ENCODE data around the gene KCTD1. TPM values are rescaled to one million over a fixed set of nuclear protein-coding genes. Genes with fewer than 3 reads are reported as not detected.
A peak's percentile ranks its signal among the peaks of the same experiment; 100 is the strongest.
"Not testable (repeated sequence)": the region's sequence is repeated elsewhere in the genome, so short reads cannot be mapped to it uniquely, and the experiment has no call there.

The KCTD1 gene
- total RNA-seq, 4 donors from 2014 or later = 33.6 to 42.0 (median 39.4) TPM

DNA sequence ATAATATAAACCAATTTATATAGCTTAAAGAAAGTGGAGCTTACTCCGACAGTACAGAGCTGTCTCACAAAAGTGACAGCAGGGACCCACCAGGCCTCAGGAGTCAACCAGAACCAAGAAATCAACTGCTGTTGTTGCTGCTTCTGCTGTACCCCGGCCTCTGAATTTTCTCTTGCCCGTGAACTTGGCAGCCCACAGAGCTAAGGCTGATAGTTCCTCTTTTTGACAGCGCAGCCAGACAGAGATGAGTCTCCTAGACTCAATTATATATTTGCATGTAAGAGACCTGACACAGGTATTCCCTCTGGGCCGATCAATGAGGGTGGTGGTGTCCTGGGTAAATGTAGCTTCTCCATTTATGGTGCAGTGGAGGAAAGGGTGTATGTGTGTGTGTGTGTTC lies 109.4 kb downstream of the KCTD1 start:
- WGBS, 2 donors = 78 to 99% methylated on average over 5 of the region's 5 CpGs
- no peak overlapping the region for H3K27ac ChIP-seq
- no peak for DNase-seq (ENCODE audit: low spot score in 2 of 2)
- no peaks in the 10 kb centered on the region for H3K9me3 ChIP-seq
- peaks cover 0 to 33% (median 4%) of the 10 kb centered on the region in 4 donors for H3K4me1 ChIP-seq
- TF ChIP-seq POLR2A (IDR thresholded peaks at IDR 0.05) (no peak), EP300 (IDR thresholded peaks at IDR 0.05) (no peak)
- TF ChIP-seq, protein P1, sequence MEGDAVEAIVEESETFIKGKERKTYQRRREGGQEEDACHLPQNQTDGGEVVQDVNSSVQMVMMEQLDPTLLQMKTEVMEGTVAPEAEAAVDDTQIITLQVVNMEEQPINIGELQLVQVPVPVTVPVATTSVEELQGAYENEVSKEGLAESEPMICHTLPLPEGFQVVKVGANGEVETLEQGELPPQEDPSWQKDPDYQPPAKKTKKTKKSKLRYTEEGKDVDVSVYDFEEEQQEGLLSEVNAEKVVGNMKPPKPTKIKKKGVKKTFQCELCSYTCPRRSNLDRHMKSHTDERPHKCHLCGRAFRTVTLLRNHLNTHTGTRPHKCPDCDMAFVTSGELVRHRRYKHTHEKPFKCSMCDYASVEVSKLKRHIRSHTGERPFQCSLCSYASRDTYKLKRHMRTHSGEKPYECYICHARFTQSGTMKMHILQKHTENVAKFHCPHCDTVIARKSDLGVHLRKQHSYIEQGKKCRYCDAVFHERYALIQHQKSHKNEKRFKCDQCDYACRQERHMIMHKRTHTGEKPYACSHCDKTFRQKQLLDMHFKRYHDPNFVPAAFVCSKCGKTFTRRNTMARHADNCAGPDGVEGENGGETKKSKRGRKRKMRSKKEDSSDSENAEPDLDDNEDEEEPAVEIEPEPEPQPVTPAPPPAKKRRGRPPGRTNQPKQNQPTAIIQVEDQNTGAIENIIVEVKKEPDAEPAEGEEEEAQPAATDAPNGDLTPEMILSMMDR (IDR thresholded peaks at IDR 0.05) = no peak
- no peaks in the 10 kb centered on the region for H3K27me3 ChIP-seq
- H3K36me3 ChIP-seq = no peaks in the 10 kb centered on the region
- no peak overlapping the region for H3K4me3 ChIP-seq

GRCh38 chr18:26437634-26438033 lies 110.7 kb downstream of the KCTD1 start:
- not testable (repeated sequence) for H3K27me3 ChIP-seq; H3K27ac ChIP-seq; H3K4me3 ChIP-seq; H3K36me3 ChIP-seq; H3K9me3 ChIP-seq; DNase-seq (ENCODE audit: low spot score in 2 of 2)
- WGBS, 2 donors = 84 to 91% methylated on average over 3 of the region's 3 CpGs
- peaks cover 0 to 29% (median 4%) of the 10 kb centered on the region in 4 donors for H3K4me1 ChIP-seq

- H3K4me3 ChIP-seq = no peak overlapping the region
- no peak for DNase-seq (ENCODE audit: low spot score in 2 of 2)
- no peaks in the 10 kb centered on the region for H3K36me3 ChIP-seq
- TF ChIP-seq EP300 (IDR thresholded peaks at IDR 0.05) (peak in 1 of 2 donors; percentile 36), POLR2A (IDR thresholded peaks at IDR 0.05) (no peak)
- TF ChIP-seq, protein P1 (IDR thresholded peaks at IDR 0.05) = no peak
- 71 to 72% methylated on average over 11 of the region's 11 CpGs for WGBS, 2 donors
- no peaks in the 10 kb centered on the region for H3K27me3 ChIP-seq
- H3K4me1 ChIP-seq = peaks cover 0 to 16% (median 2%) of the 10 kb centered on the region in 4 donors
- H3K27ac ChIP-seq = peak overlapping the region in 2 of 4 donors; percentile 17 to 23
- H3K9me3 ChIP-seq = no peaks in the 10 kb centered on the region
Measured at GRCh38 chr18:26436176-26437051, 111.9 kb downstream of the KCTD1 start.

GRCh38 chr18:26435415-26436095 lies 112.8 kb downstream of the KCTD1 start:
- H3K27me3 ChIP-seq = no peaks in the 10 kb centered on the region
- TF ChIP-seq POLR2A (IDR thresholded peaks at IDR 0.05) = no peak
- TF ChIP-seq, protein P1 (IDR thresholded peaks at IDR 0.05) = no peak
- TF ChIP-seq EP300 (IDR thresholded peaks at IDR 0.05) = no peak
- WGBS, 2 donors = 81 to 82% methylated on average over 8 of the region's 8 CpGs
- DNase-seq (ENCODE audit: low spot score in 2 of 2) = no peak
- no peaks in the 10 kb centered on the region for H3K9me3 ChIP-seq
- H3K4me3 ChIP-seq = no peak overlapping the region
- no peak overlapping the region for H3K27ac ChIP-seq
- no peaks in the 10 kb centered on the region for H3K36me3 ChIP-seq
- H3K4me1 ChIP-seq = peaks cover 0 to 8% (median 0%) of the 10 kb centered on the region in 4 donors

- WGBS, 2 donors = 55 to 79% methylated on average over 2 of the region's 2 CpGs
- Histone ChIP-seq H3K27me3 (no peaks in the 10 kb centered on the region), H3K4me1 (peaks cover 0 to 7% (median 0%) of the 10 kb centered on the region in 4 donors), H3K4me3 (no peak overlapping the region), H3K9me3 (no peaks in the 10 kb centered on the region), H3K36me3 (no peaks in the 10 kb centered on the region), H3K27ac (no peak overlapping the region)
- TF ChIP-seq EP300 (IDR thresholded peaks at IDR 0.05) = no peak
- TF ChIP-seq, protein P1 (IDR thresholded peaks at IDR 0.05) = no peak
- no peak for TF ChIP-seq POLR2A (IDR thresholded peaks at IDR 0.05)
- DNase-seq (ENCODE audit: low spot score in 2 of 2) = no peak
Measured at GRCh38 chr18:26434887-26435286, 113.5 kb downstream of the KCTD1 start.
